Measurements from ENCODE around the gene FBLN5.

DNA sequence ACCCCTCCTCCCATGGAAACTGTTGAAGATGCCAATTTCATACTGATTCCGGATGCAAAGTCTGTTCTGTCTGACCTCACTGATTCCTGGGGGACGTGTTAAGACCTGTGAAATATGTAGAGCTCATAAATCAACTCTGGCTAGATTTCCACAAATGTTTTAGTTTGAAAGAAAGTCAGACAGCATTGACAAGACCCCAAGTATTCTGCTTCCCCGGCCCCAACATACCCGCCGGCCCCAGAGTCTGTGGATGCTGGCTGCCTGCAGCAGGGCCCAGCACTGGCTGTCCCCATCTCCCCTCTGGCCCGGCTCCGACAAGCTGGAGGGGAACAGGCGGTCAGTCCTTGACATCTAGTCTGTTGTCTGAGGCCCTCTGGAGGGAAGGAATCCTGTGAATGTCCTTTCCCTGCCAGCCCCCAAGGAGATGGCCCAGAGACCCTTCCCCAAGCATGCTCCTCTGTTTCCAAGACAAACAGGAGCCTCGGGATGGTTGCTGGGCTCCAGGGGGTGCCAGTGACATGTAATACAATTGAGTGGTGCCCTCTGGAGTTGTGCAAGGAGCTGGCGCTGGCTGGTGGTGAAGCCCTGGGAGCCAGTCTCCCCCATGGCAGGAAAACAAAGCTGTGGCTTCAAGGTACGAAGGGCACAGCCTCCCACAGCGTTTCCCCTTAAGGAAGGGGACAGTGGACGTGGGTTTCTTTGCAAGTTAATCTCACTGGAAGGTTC is 22.3 kb downstream of the FBLN5 start:
- TF ChIP-seq, protein P1, sequence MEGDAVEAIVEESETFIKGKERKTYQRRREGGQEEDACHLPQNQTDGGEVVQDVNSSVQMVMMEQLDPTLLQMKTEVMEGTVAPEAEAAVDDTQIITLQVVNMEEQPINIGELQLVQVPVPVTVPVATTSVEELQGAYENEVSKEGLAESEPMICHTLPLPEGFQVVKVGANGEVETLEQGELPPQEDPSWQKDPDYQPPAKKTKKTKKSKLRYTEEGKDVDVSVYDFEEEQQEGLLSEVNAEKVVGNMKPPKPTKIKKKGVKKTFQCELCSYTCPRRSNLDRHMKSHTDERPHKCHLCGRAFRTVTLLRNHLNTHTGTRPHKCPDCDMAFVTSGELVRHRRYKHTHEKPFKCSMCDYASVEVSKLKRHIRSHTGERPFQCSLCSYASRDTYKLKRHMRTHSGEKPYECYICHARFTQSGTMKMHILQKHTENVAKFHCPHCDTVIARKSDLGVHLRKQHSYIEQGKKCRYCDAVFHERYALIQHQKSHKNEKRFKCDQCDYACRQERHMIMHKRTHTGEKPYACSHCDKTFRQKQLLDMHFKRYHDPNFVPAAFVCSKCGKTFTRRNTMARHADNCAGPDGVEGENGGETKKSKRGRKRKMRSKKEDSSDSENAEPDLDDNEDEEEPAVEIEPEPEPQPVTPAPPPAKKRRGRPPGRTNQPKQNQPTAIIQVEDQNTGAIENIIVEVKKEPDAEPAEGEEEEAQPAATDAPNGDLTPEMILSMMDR (conservative IDR thresholded peaks at IDR 0.05 in 1 of 2, IDR thresholded peaks at IDR 0.05 in 1 of 2; ENCODE audit: low read depth in 1 of 2, low read length in 2 of 2): no peak
- TF ChIP-seq EZH2 (IDR thresholded peaks at IDR 0.05; ENCODE audit: low read length, missing control alignments): no peak

All from fibroblast of lung (primary cell).